GM18909 (cell line): ENCODE measurements around the gene SLC16A8.
A peak's percentile ranks its signal among the peaks of the same experiment; 100 is the strongest.

ENCODE experiments used
- ATAC-seq: cut with Tn5 transposase; IDR thresholded peaks from one replicate; pipeline ENCODE4 v1.9.1; 2021; ENCODE audit warnings: mild to moderate bottlenecking; ENCODE audit not compliant: unreplicated experiment, poor library complexity

SLC16A8 gene

DNA sequence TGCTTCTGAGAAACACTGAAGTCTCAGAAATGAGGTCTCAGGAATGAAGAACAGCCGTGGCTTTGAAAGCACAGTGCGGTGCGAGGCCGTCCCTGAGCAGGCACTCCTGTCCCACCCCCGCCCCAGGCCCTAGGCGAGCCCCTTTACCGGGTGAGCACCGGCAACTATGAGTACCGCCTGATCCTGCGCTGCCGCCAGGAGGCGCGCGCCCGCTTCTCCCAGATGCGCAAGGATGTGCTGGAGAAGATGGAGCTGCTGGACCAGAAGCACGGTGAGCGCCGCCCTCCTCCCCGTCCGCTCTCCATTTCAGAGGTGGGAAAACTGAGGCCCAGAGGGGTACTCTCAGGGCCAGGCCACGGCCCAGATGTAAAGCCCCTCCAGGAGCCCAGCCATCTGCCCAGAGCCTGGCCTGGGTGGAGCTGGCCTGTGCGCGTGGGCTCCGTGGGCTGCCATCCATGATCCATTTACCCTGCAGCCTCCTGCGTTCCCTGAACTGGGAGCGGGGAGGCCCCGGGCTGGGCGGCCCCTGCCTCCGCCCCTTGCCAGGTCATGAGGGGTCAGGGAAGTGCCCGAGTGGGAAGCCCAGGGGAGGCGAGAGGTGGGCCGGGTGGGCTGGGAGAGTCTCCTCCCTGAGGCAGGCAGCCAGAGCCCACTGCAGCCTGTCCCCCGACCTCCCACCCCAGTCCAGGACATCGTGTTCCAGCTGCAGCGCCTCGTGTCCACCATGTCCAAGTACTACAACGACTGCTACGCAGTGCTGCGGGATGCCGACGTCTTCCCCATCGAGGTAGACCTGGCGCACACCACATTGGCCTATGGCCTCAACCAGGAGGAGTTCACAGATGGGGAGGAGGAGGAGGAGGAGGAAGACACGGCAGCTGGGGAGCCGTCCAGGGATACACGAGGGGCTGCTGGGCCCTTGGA, 9.5 kb downstream of the SLC16A8 start:
- ATAC-seq: no peak

DNA sequence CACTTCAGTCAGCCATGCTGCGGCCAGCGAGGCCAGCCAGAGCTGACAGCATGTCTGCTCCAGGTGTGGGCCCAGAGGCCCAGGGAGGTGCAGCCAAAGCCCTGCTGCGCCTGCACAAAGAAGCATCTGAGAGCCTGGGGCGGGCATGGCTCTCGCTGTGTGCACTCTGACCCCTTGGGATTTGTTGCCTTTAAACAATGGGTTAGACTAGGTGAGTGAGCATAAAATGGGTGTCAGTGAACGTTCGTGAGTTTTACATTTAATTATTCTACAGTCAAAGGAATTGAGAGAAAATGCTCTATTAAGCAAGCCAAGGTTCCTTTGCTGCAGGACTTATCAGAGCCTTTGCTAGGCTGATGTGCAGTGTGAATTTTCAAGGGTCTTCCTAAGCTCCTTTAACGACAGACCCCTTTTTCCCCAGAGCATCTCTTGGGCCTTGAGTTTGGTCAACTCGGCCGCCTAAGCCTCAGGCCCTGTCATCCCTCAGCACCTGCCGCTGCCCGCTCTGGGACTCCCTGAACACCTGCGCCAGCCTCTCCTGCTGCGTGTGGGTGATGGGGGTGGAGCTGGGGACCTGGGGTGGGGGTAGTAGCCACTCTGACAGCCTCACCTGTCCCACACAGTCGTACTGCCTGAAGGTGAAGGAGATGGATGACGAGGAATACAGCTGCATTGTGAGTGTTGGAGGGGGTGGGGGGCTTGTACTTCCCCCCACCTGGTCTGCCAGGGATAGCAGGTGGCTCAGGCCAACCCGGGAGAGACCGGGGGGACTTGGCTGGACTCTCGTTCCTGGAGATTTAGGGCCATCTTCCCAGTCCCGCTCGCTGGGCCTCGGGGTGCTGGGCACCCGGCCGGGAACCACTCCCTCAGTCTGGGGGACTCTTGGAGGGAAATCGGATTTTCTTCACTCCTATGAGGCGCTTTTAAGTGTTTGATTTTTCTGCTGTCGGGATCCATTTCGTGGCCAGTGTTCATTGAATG, 10.5 kb downstream of the SLC16A8 start:
- ATAC-seq: no peak

DNA sequence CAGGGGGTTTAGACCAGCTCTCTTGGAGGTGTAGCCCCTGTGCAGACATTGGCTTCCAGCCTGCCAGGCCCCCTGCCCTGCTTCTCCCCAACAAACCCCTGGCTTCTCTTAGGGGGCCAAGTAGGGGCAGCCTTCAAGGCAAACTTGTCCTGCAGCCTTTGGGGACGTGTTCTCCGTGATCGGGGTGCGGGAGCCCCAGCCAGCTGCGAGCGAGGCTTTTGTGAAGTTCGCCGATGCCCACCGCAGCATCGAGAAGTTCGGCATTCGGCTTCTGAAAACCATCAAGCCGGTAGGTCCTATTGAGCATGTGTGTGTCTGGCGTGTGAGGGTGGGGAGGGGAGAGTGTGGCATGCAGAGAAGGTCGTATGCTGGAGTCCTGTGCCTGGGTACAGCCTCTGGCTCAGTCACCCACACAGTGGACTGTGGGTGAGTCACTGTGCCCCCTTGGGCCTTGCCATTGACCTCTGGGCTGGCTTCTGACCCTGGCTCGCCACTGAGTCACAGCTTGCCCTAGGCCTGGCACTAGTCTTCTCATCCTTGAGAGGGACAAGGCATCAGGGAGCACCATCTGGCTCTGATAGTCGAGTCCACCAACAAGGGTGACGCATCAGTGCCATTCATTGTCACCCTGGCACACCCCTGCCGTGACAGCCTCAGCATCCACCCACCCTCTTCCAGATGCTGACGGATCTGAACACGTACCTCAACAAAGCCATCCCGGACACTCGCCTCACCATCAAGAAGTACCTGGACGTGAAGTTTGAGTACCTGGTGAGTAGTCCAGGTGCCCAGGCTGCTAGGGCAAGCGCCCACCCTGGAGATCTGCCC, 11.4 kb downstream of the SLC16A8 start:
- ATAC-seq: no peak

DNA sequence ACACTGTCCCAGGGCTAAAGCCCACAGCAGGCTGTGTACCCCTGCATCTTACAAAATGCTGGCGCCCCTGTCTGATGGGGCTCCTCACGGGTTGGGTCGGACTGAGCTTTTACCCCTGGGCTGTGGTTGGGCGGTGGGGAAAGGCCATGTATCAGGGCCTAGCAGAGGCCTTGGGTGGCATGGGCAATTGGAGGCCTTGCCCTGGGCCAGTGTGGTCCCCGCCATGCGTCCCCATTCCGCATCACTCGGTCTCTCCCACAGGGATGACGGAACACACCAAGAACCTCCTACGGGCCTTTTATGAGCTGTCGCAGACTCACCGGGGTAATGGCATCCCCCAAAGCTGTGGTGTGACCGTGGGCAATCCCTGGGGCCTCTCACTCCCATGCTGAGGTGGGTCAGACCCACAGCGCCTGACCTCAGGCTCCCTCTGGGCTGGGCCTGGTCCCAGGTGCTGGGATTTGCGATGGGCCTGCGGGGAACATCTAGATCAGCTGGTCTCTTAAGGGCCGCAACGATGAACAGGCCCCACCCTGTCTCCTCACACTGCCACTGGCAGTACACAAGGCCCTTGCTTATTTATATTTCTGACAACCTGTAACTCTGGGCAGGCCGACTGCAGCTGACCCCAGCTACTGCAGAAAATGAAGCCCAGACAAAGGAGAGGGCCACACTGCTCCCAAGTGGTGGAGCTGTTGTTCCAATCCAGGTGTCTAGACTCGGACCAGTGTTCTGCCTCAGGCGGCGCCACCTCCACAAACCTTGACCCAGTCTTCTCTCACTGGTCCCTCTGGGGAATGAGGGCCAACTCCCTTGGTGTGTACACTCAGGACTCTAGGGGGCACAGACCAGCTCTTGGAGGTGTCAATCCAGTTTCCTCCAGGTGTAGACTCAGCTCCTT, 12.3 kb downstream of the SLC16A8 start:
- ATAC-seq: no peak

DNA sequence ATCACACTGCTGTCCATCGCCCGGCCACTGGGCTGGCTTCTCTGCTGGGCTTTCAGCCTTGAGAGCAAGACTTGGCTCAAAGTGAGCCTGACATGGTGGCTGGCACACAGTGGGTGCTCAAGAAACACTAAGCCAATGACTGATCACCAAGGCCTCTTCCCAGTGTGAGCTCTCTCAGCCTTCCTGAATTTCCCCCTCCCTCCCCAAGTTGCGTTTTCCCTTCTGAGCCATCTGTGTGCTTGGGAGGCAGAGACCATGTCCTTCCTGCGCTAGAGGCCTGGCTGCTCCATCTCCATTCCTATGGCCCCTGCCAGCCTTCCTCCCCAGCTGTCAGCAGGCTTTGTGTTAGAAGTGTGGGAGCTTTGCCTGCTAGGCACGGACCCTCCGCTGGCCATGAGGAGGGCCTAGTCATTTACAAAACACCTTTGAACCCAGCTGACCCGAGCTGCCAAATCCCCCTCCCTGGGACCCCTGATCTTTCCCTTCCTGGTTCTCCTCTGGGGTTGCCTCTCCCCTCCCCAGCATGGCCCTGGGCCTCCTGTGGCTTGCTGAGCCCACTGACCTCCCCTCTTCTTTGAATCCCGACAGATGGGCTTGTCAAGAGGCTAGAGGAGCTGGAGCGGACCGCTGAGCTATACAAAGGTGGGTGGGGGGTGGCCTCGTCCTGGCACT, 13.6 kb downstream of the SLC16A8 start:
- ATAC-seq: no peak

DNA sequence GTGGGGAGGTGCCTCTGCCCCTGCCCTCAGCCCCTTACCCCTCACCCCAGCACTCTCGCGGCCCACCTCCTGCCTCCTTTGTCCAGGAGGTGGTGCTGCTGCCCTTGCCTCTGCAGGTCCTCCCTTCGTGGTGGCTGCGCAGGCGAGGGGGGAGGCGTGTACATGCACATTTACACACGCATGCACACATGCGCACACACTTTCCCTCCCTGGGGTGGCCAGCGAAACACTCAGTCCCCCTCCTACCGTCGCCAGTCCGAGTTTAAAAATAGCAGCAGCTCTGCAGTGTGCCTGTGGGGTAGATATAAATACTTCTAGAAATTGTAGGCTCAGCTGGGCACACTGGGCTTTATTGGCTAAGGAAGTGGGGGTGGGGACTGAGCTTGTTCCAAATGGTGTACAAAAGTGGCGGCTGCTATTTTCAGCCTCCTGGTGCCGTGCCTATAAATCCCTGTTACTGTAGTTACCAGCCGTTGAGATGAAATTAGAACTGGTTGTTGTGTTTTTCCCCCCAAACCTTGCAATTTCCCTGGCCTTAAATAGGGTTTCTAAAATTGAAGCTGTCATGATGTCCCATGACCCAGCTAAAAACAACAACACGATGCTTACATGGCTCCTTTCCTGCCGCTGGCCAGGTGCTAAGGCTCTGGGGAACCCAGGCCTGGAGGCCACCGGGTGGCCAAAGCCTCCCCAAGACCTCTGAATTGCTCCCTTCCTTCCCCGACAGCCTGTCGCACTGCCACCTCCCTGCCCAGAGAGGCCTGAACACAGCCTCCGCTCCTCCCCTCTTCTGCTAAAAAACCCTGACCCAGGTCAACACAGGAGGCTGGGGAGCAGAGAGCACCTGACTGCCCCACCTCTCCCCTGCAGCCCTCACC, 14.4 kb downstream of the SLC16A8 start:
- no peak for ATAC-seq

DNA sequence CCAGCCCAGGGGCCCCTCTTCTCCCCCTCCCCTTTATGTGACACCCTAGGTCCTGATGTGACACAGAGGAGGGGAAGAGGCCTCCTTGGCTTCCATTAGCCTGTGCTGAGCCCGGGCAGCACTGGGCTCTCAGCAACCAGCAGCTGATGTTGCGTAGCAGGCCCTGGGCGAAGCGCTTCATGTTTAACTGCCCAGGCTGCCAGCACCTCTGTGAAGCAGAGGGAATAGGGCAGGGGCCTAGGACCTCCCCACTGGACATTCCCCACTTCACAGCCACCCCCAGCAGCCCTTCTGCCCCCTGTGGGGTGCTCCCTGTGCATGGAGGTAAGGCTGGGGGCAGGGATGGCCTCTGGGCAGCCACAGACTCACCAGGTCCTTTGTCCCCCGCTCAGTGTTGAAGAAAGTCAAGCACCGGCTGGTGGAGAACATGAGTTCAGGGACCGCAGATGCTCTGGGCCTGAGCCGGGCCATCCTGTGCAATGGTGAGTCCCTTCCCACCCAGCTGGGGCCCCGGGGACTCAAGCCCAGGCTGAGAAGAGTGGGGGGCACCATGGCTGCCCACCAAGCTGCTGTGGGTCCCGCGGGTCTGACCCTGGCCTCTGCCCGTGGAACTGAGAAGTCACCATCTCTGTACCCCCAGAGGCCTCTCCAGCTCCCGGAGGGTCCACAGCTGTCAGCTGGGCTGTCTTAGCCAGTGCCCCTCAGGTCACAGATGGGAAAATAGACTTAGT, 15.2 kb downstream of the SLC16A8 start:
- no peak for ATAC-seq

DNA sequence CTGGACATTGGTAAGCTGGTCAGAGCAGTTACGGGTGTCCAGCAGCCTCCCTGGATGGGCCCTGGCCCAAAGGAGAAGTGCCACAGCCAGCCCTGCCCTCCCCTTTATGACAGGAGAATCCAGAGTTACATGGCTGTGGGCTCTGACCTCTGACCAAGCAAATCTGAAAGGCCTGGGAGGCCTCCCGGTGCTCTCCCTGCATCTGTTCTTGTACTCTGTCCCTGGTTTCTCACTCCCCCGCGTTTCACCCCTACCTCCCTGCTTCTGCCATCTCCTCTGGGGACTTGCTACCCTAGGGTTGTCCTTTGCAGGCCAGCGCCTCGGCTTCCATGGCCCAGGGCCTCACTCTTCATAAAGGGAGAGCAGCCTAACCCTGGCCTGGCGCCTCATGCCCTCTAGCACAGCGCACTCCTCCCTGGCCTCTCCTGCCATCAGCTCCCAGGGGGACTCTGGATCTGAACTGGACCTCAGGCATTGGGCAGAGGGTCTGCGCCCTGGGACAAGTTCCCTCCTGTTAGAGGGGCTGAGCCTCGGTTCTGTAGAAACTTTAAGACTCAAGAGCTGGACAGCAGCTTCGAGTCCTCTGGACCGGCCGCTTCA, 16.1 kb downstream of the SLC16A8 start:
- ATAC-seq: no peak

DNA sequence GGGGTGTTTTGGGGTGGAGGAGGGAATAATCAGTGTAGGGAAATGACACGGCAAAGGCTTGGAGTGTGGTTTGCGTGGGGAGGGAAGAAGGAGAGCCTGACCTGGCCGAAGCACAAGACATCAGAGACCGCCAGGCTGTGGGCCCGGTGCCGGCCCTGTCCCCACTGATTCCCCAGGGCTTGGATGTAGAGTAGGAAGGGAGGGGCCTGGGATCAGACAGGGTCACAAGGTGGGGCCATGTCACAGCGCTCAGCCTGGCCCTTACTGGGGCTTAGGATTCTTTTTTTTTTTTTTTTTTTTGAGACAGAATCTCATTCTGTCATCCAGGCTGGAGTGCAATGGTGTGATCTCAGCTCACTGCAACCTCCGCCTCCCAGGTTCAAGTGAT, 17.0 kb downstream of the SLC16A8 start:
- no peak for ATAC-seq

DNA sequence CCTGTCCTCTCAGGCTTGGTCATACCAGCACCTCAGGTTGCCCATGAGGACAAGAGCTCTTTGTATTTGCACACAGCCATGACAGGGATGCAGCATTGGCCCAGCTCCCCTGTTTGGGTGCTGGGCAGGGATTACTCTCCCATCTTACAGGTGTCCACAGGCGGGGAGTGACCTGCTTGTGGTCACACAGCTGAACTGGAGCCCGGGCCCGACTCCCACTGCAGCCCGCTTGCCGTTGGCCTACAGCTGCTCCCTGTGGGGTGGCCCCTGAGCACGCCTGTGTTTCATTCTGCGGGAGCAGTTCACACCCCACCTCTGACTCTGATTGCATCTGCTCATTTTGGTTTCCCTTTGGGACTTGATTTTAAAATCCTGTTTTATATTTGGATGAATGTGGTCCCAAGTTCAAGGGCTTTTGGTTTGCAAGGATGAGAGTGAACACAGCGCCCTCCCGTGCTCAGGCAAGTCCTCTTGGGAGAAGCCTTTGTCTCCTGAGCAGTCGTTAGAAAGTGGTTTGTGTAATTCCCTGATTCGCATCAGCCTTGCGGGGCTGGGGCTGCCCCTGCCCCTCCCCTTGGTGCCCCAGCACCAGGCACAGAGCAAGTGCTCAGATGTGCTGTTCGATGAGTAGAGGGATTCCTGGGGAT, 17.5 kb downstream of the SLC16A8 start:
- no peak for ATAC-seq

DNA sequence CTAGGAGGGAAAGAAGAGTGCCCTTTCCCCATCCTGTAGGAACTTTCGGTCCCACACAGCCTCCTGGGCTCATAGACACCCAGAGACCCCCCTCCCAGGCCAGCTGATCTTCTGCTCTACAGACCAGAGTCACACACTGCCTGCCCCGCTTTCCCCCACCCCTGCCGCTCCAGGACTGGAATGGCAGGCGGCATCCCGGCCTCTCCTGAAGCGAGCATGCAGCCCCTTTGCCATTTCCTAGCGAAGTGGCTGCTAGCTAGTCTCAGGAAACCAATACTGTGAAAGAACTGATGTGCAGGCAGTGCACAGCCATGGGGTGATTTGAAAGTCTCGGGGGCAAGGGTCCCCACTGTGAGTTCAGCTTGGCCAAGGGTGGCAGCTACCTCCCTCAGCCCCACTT, 18.4 kb downstream of the SLC16A8 start:
- no peak for ATAC-seq

DNA sequence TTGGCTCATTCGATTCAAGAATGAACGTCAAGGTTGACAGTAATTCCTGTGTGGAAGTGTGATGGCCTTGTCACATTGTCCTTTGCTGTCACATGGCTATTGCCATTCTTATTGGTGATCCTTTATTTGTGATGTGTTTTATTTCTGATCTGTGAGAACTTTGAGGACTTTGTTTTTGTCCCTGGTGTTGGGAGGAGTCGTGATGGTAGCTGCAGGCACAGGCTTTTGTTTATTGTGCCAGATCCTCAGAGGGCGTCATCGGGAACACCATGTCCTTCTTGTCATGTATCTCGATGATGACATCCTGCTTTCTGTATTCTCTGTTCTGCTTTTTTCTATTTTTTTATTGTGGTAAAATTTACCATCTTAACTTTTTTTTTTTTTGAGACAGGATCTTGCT, 21.2 kb downstream of the SLC16A8 start:
- ATAC-seq: no peak

DNA sequence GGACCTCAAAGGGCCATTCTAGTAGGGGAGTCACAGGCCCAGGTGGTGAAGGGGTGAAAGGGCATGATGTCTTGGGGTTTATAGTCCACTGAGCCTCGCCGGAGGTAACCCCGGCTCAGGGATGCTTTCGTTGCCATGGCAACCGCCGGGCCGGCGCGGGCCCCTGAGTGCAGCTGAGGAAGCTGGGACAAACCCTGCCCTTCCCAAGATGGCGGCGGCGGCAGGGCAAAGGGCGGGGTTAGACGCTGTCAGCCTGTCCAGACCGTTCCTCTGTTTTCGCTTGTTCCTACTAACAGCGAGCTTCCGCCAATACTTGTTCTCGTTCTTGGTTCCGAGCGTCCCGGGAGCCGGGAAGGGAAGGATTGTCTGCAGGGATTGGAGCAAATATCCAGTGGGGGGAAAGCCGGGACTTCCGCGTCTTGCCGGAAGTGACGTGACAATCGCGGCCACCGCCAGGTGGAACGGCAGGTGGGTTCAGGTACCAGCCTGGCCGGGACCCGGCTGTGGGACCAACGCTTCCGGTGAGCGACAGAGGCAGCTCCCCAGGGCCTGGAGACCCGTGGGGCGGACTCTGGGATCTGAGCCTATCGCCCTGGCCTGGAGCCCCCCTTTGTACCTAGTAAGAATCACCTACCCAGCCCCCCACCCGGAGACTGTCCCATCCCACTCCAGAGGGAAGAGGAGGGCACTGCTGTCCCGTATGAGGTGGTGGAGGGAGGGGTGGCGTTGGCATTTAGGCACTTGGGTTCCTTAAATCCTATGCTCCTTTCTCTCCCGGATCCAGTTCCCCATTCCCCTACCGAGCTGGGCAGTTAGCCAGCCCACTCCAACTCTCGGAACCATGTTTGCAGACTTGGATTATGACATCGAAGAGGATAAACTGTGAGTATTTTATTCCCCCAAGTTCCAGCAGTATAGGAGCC, 26.8 kb downstream of the SLC16A8 start, which contains the start of gene PICK1:
Gene PICK1 (plus strand): TSS at position 436 of the 923 bp plus-strand sequence. CDS start 406 bp downstream, at position 842.
- no peak for ATAC-seq

DNA sequence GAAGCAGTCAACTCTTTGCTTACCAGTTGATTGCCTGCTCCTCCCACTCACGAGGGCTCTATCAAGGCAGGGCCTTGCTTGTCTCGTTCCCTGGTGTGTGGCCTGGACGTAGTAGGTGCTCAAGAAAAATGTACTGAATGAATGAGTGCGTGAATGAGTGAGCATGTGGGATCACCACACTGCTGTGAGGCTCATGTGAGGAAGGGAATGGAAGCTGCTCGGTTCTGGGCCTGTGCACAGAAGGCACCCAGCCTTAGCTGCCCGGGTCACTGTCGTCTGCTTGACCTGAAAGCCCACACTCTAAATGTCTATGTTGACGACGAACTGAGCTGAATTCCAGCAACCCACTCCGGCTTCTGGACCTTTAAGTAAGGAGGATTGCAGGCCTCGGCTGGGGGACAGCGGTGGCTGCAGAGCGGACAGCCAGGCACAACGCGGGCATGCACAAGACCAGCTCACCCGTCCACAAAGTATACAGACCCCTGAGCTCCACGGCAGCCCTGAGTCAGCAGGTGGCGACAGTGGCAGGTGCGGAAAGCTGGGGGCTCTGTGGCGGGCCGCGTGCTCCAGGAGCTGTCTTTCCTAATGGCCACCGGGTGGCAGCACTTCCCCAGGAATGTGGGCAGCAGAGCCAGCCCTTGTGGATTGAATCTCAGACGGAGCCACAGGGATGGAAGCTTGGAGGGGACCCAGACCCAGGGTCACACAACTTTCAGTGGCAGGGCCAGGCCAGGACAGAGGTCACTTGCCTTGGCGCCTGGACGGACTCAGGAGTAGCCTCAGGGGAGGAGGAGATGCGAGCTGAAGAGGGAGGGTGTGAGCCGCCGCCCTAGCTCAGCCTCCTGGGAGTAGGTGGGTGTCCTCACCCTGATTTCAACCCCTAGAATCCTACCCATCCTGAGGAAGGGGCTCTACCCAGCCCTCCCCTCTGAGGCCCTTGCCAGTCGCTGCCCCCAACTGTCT, 31.8 kb downstream of the SLC16A8 start:
- ATAC-seq: peak; percentile 59
